Measurements from ENCODE around the gene PKLR.

GRCh38 chr1:155273343-155274245 is 27.6 kb downstream of the PKLR start, which contains the start of gene CLK2:
- peak; percentile 73 to 75 for TF ChIP-seq POLR2A (IDR thresholded peaks at IDR 0.05)
- TF ChIP-seq, protein P1, sequence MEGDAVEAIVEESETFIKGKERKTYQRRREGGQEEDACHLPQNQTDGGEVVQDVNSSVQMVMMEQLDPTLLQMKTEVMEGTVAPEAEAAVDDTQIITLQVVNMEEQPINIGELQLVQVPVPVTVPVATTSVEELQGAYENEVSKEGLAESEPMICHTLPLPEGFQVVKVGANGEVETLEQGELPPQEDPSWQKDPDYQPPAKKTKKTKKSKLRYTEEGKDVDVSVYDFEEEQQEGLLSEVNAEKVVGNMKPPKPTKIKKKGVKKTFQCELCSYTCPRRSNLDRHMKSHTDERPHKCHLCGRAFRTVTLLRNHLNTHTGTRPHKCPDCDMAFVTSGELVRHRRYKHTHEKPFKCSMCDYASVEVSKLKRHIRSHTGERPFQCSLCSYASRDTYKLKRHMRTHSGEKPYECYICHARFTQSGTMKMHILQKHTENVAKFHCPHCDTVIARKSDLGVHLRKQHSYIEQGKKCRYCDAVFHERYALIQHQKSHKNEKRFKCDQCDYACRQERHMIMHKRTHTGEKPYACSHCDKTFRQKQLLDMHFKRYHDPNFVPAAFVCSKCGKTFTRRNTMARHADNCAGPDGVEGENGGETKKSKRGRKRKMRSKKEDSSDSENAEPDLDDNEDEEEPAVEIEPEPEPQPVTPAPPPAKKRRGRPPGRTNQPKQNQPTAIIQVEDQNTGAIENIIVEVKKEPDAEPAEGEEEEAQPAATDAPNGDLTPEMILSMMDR (IDR thresholded peaks at IDR 0.05): peak in 1 of 4 experiments; percentile 13
- TF ChIP-seq EP300 (IDR thresholded peaks at IDR 0.05): no peak
- TF ChIP-seq POLR2AphosphoS5 (IDR thresholded peaks at IDR 0.05): peak; percentile 96
